ENCODE results near the gene ZNF521. TPM values are rescaled to one million over a fixed set of nuclear protein-coding genes. Genes with fewer than 3 reads are reported as not detected.

The ZNF521 gene
- total RNA-seq, 2 experiments from 2014 or later: 0.85 to 2.8 TPM

DNA sequence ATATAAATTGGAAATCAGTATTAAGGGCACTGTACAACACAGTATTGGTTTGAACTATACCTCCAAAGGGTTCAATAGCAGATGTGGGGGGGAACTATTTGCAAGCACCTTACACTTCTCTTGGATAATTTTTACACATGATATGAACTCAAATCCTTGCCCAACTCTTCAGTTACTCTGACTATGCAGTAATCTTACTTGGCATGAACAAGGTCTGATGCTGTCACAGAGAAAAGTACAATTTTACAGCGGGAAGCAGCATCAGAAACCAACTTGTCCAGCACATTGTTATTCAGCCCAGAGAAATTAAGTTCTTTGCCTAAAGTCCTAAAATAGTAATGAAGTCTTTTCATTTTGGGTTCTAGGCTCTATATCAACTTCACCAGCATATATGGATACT is 98.2 kb downstream of the ZNF521 start:
- Histone ChIP-seq H3K79me2 (ENCODE audit: insufficient read depth, low read depth, low read length) (no peaks in the 10 kb centered on the region), H3K4me2 (ENCODE audit: low read length) (no peak overlapping the region), H2AFZ (ENCODE audit: low read length) (no peak overlapping the region), H3K4me3 (ENCODE audit: low read depth, low read length, poor library complexity, severe bottlenecking) (no peak overlapping the region), H3K4me1 (ENCODE audit: insufficient read depth, low read length, poor library complexity, severe bottlenecking) (no peaks in the 10 kb centered on the region), H3K9me2 (ENCODE audit: insufficient read depth, low read length) (no peaks in the 10 kb centered on the region), H3K36me3 (ENCODE audit: insufficient read depth, low read length) (no peaks in the 10 kb centered on the region), H3K27ac (ENCODE audit: low read depth, low read length, poor library complexity, severe bottlenecking) (no peak overlapping the region), H4K20me1 (ENCODE audit: insufficient read depth, low read length) (no peaks in the 10 kb centered on the region), H3K9me3 (ENCODE audit: low read length) (no peaks in the 10 kb centered on the region)
- POLR2A ChIA-PET: no interaction called here
- intact Hi-C loops (cut with micrococcal nuclease; ENCODE audit: unreplicated experiment): no loop called here
- DNase-seq (ENCODE audit: low spot score): no peak
- no peak for TF ChIP-seq EZH2phosphoT487 (IDR thresholded peaks at IDR 0.05; ENCODE audit: borderline replicate concordance, low read depth, low read length)
- TF ChIP-seq, protein P1, sequence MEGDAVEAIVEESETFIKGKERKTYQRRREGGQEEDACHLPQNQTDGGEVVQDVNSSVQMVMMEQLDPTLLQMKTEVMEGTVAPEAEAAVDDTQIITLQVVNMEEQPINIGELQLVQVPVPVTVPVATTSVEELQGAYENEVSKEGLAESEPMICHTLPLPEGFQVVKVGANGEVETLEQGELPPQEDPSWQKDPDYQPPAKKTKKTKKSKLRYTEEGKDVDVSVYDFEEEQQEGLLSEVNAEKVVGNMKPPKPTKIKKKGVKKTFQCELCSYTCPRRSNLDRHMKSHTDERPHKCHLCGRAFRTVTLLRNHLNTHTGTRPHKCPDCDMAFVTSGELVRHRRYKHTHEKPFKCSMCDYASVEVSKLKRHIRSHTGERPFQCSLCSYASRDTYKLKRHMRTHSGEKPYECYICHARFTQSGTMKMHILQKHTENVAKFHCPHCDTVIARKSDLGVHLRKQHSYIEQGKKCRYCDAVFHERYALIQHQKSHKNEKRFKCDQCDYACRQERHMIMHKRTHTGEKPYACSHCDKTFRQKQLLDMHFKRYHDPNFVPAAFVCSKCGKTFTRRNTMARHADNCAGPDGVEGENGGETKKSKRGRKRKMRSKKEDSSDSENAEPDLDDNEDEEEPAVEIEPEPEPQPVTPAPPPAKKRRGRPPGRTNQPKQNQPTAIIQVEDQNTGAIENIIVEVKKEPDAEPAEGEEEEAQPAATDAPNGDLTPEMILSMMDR (conservative IDR thresholded peaks at IDR 0.05; ENCODE audit: low read length): no peak
- CTCF ChIA-PET (ENCODE audit: unreplicated experiment): no interaction called here
- BruUV-seq (replicated peaks): no TSS peak

DNA sequence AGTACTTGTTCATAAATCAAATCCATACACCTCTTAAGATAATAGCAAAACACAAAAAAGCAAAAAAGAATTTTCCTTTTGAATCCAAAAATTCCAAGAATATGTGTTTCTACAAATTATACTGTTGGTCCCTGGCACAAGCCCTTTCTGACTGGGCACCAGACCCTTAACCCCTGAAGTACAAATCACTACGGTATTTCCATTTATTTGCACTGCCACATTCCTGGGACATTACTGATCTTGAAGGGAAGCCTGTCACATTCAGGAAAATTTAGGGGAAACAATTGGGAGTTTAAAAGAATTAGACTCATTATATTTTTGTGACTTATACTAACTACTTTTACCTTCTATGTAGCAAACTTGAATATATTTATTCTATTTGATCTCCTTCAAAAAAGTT is 98.8 kb downstream of the ZNF521 start:
- BruUV-seq (replicated peaks): no TSS peak
- H3K4me2 ChIP-seq (ENCODE audit: low read length): no peak overlapping the region
- ChIA-PET POLR2A (no interaction called here), CTCF (ENCODE audit: unreplicated experiment) (no interaction called here)
- no peaks in the 10 kb centered on the region for H3K9me2 ChIP-seq (ENCODE audit: insufficient read depth, low read length)
- H3K9me3 ChIP-seq (ENCODE audit: low read length): no peaks in the 10 kb centered on the region
- no peaks in the 10 kb centered on the region for H3K36me3 ChIP-seq (ENCODE audit: insufficient read depth, low read length)
- DNase-seq (ENCODE audit: low spot score): no peak
- no peaks in the 10 kb centered on the region for H3K4me1 ChIP-seq (ENCODE audit: insufficient read depth, low read length, poor library complexity, severe bottlenecking)
- H4K20me1 ChIP-seq (ENCODE audit: insufficient read depth, low read length): no peaks in the 10 kb centered on the region
- intact Hi-C loops (cut with micrococcal nuclease; ENCODE audit: unreplicated experiment): no loop called here
- TF ChIP-seq EZH2phosphoT487 (IDR thresholded peaks at IDR 0.05; ENCODE audit: borderline replicate concordance, low read depth, low read length): no peak
- TF ChIP-seq, protein P1 (conservative IDR thresholded peaks at IDR 0.05; ENCODE audit: low read length): no peak
- no peak overlapping the region for H3K4me3 ChIP-seq (ENCODE audit: low read depth, low read length, poor library complexity, severe bottlenecking)
- no peak overlapping the region for H3K27ac ChIP-seq (ENCODE audit: low read depth, low read length, poor library complexity, severe bottlenecking)
- no peak overlapping the region for H2AFZ ChIP-seq (ENCODE audit: low read length)
- H3K79me2 ChIP-seq (ENCODE audit: insufficient read depth, low read depth, low read length): no peaks in the 10 kb centered on the region

DNA sequence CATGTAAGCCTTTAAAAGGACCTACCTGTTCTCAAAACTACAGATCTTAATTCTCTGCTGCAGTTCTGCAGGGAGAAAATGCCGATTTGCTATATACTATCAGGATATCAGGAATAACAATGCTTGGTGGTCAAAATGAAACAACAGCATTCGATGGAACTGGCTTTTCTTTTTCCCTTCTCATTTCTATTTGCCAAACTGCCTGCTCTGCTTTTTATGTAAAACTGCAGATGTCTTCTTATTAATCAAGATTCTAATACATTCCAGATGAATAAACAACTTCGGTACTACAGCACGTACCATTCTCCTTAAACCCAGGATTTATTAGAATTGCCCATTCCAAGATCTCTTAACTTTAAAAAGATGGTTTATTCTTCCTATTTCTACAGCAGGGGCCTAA is 100.9 kb downstream of the ZNF521 start:
- CTCF ChIA-PET (ENCODE audit: unreplicated experiment): no interaction called here
- no TSS peak for BruUV-seq (replicated peaks)
- Histone ChIP-seq H2AFZ (ENCODE audit: low read length) (no peak overlapping the region), H3K27ac (ENCODE audit: low read depth, low read length, poor library complexity, severe bottlenecking) (no peak overlapping the region), H3K9me2 (ENCODE audit: insufficient read depth, low read length) (no peaks in the 10 kb centered on the region), H3K9me3 (ENCODE audit: low read length) (no peaks in the 10 kb centered on the region), H4K20me1 (ENCODE audit: insufficient read depth, low read length) (no peaks in the 10 kb centered on the region), H3K36me3 (ENCODE audit: insufficient read depth, low read length) (no peaks in the 10 kb centered on the region), H3K79me2 (ENCODE audit: insufficient read depth, low read depth, low read length) (no peaks in the 10 kb centered on the region), H3K4me2 (ENCODE audit: low read length) (no peak overlapping the region), H3K4me1 (ENCODE audit: insufficient read depth, low read length, poor library complexity, severe bottlenecking) (no peaks in the 10 kb centered on the region), H3K4me3 (ENCODE audit: low read depth, low read length, poor library complexity, severe bottlenecking) (no peak overlapping the region)
- intact Hi-C loops (cut with micrococcal nuclease; ENCODE audit: unreplicated experiment): no loop called here
- POLR2A ChIA-PET: no interaction called here
- DNase-seq (ENCODE audit: low spot score): no peak
- TF ChIP-seq, protein P1 (conservative IDR thresholded peaks at IDR 0.05; ENCODE audit: low read length): no peak
- no peak for TF ChIP-seq EZH2phosphoT487 (IDR thresholded peaks at IDR 0.05; ENCODE audit: borderline replicate concordance, low read depth, low read length)

Measured in OCI-LY7 (cell line).